GM10847 (cell line): Measurements from ENCODE around the gene SUMO3.

ENCODE experiments used
- POLR2A ChIP-seq: IDR thresholded peaks from 2 replicates; pipeline ENCODE4 v1.6.1; 2011; ENCODE audit not compliant: insufficient read length; ENCODE audit errors: extremely low read depth

Gene SUMO3

DNA sequence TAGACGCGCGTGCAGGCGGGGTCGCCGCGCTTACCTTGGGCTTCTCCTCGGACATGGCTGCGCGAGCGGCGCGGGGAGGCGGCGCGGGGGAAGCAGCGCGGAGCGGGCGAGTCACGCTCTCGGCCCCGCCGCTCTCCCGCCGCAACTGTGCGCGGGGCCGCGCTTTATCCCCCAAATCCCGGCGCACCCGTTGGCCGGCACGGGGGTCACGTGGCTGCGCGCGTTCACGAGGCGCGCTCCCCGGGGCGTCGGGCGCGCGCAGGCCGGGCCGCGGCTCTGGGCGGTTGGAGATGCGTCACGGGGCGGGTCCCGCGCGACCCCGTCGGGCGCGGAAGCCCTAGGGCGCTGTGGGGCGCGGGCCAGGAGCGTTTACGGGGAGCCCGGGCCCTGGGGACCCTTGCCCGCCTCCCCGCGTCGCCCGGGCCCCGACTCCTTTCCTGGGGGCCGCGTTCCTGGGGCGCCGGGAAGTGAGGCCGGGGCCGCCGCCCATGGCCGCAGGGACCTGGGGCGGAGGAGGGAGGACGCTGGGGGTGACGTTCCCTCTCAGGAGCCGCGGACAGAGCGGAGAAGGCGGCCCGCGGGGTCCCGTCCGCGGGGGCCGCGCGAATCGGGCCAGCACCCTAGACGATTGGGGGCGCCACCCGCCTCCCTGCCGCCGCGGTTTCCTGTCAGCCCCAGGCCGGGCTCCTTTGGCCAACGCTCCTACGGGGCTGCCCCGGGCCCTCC, at the start of gene SUMO3:
TSS of gene SUMO3 (minus strand) at position 149 of the 726 bp plus-strand sequence. CDS start at position 55, 94 bp downstream.
- TF ChIP-seq POLR2A, result peak; percentile 80

DNA sequence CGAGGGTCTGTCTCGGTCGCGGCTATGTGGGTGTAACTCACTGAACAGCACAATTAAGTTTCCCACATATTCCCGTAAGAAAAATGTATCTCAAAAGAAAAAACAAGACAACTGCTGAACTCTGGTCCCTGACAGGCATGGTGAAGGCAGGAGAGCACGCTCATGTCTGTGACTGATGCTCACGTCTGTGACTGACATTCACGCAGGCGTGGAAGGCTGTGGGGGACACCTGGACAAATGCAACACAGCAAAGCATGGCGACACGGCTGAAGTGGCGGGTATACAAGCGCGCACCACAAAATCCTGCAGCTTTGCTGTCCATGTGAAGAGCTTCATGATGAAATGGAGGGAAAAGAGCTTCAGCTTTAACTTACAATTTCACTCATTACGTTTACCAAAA, 49.6 kb upstream of the SUMO3 start:
- no peak for TF ChIP-seq POLR2A

DNA sequence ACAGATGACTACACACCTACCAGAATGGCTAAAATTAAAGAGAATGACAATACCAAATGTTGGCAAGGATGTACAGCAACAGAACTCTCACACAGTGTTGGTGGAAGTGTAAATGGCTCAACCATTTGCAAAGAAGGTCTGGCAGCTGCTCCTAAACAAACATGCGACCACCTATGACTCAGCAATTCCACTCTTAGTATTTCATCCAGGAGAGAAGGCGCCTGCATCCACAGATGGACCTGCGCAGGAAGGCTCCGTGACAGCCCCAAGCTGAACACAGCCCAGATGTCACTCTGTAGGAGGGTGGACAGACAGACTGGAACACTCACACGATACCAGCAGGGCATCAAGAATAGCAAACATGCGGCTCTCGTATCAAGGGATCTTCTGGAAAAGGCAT, 48.9 kb upstream of the SUMO3 start:
- TF ChIP-seq POLR2A, result no peak

DNA sequence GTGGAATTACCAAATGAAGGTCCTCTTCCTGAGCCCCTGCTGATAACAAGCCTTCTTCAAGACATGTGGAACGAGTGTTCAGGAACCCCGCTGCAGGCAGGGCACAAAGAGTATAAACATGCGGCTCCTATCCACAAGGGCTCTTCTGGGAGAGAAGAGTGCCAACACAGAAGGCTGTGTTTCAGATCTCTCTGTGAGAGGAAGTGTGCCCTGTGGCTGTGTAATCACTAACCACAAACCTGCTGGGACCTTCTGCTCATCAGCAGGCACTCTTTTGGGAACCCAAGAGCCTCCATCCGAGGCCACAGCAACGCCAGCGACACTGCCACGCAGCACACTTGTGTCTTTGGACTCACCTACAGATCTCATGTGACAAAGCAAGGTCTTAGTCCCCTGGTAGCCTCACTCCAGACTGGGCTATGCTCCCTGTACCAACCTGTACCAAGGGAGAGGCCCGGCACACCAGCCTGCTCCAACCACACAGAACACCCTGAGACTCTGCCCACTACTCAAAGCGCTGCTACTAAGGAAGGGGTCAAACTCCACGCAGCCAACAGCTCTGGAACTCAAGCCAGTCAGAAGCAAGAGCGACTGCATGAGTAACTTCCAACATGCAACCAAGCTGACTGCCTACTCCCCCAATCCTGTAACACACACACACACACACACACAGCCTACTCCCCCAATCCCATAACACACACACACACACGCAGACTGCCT, 47.9 kb upstream of the SUMO3 start:
- no peak for TF ChIP-seq POLR2A

DNA sequence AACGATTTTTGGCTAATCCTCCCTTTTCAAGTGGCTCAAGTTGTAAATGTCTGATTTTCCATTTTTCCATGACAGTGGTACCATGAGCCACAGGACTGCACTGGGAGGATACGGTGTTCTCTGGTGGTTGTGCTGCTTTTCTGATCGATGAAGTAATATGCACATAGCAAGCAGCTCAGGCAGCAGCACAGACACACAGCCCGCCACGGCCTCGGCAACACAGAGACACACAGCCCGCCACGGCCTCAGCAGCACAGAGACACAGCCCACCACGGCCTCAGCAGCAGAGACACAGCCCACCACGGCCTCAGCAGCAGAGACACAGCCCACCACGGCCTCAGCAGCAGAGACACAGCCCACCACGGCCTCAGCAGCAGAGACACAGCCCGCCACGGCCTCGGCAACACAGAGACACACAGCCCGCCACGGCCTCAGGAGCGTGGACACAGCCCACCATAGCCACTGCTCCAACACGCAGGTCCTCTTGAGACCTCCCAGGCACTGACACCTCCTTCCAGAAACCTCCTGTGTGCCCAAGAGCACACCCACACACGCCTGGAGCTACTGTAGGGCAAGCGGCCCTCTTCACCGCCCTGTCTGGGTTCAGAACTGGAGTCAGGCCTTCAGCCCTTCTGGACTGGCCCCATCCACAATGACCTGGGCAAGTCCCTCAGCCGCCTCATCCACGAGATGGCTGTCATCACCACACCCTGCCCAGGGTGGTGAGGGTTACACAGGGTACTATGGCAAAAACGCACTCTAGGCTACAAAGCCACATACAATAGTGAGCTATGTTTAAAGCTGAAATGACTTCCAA, 45.2 kb upstream of the SUMO3 start:
- TF ChIP-seq POLR2A, result no peak

DNA sequence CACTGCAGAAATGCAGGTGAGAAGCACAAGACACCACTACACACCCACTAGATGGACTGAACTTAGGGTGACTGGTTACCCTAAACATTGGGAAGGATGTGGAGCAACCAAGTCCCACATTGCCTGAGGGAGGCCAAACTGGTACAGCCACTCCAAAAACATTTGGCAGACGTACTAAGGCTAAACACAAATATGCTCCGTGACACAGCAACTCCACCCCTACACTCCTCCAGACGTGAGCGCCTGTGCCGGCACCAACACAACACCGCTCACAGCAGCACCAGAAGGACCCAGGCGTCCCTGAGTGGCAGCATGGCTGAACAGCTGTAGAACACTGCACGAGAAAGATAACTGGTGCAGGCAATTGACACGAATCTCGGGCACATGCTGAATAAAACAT, 40.9 kb upstream of the SUMO3 start:
- TF ChIP-seq POLR2A, result no peak

DNA sequence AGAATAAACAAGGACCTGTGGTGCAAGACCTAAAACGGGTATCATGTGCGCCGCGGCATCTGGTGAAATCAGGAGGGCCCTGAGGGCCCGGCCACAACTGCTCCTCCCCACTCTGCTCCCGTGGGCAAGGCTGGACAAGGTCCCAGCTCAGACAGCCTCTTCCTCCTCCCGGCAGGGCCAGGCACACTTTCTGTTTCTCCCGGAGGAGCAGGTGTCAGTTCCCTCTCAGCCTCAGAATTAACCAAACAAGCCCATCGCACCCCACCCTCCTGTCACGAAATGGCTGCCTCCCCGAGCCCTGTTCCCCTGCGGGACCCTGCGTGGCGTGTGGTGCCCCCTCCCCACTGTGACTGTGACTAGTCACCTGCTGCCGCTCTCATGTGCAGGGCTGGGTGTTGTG, 40.4 kb upstream of the SUMO3 start:
- TF ChIP-seq POLR2A, result no peak

DNA sequence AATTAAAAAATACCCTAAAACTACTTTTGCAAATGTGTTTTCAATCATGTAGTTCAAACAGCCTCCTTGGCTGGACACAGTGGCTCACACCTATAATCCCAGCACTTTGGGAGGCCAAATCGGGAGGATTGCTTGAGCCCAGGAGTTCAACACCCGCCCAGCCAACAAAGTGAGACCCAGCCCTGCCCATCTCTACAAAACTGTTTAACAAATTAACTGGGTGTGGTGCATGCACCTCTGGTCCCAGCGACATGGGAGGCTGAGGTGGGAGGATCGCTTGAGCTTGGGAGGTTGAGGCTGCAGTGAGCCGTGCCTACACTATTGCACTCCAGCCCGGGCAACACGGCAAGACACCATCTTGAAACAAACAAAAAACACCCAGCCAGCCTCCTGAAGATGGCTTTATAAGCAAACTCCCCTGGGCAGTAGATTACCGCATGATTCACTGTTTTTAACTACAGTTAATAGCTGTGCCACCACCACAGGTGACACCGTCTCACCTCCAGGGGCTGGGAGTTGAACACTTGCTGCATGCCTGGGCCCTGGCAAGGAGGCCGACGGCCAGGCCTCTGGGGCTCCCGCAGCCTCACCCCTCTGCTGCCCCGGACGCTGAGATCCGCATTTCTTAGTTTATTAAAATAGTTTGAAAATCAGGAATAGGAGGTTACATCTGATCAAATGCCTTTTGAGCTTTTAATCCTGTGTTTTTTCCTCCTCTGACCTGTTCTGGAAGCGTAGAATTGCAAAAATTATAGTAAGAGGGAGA, 39.4 kb upstream of the SUMO3 start:
- no peak for TF ChIP-seq POLR2A

DNA sequence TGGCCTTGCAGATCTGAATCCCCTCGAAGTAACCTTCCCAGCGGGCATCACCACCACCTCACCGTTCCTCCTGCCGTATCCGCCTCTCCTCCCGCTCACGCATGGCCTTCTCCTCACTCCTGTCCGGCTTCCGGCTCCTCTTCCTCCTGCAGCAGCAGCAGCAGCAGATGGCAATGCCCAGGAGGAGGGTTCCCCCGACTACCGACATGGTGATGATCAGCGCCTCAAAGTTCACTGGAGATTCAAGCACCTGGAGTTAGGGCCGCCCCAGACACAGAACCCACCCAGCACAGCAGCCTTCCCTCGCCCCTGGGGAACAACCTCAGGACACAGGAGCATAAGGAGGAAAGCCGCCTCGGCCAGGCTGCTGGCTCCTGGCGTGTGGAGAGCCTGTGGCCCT, 38.3 kb upstream of the SUMO3 start:
- no peak for TF ChIP-seq POLR2A

DNA sequence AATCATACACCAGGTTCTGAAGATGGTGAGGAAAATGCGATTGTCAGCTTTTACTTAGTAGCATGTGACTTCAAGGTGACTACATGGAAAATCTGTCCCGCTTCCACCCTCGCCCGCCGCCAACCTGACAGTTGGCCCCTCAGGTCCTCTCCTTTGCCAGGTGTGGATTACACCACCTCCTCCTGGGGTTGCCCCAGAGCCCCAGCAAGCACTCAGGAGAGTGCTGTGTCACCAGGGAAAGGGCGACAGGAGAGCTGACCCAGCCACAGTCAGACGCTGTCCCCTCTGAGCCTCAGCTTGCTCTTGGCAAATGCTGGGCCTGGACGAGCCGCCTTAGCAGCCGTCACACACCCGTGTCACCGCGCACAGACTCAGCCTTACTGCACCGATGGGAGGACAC, 37.7 kb upstream of the SUMO3 start:
- TF ChIP-seq POLR2A, result no peak

DNA sequence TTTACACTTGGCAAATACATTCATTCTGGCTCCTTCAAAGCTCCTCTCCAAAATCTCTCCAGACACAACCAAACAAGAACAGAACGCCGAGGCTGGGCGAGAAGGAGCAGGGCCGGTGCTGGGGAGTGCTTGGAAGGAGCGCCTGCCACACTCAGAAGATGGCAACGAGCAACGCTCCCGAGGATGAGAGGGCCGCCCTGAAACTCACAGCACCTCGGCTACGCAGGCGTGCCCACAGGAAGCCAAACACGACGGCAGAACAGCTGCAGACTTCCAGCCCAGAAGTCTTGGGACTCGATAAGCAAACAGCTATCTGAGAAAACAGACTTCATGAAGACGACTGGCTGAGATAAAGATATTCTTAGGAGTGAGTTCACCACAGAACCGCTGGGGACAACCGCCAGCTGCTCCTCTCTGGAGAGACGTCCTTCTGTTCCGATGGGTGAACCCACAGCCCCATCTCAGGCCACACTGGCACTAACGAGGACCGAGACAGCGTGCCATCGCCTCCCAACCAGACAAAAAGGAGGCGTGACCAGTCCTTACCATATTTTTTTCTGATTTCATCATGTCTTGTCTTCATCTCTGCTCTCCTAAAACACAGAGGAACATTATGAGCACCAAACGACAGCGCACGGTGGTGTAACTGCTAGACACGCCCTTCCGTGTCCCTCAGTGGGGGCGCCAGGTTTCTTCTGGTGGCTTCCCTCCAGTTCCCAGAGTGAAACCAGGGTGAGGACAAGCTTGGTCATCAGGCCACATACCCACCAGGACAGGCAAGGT, 37.0 kb upstream of the SUMO3 start:
- TF ChIP-seq POLR2A, result no peak

DNA sequence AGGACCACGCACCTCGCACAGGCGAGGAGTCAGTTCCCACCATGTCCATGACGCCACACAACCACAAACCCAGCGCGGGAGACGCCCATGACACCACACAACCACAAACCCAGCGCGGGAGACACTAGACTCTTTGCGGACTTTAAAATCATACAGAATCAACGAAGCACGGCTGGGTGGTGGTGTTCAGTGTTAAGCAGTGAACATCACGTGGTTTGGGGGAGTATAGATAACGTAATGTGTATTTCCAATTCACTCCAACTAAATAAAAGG, 36.5 kb upstream of the SUMO3 start:
- TF ChIP-seq POLR2A, result no peak

DNA sequence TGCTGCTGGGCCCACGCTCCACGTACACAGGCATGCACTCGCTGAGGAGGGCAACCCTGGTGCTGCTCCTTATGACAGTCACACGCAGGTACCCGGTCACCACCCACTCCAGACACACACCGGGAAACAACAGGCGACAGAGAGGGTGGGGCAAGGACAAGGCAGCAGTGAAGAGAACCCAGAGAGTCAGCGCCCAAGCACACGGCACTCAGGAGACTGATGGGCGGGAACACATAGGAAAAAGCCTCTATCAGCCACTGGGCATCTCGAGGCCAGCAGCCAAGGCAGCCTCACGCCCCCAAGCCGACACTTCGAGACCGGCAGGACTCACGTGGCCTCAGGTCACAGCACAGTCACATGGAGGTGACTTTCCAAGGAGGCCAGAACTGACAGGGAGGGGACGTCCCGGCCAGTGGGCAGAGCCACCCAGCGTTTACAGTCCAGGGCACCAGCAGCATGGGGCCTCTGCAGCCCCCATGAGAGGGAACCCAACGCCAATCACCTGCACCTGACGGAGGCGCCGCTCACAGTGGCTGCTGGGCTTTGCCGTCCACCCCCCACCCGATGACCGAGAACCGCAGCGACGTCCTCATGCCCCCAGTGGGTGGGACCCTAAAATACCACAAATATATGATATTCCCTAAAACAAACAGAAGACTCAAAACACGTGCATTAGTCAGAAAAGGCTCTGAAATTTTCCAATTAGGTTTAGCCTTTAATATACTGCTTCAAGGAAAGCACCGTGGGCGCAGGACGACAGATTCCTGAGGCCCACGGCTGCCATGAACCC, 35.9 kb upstream of the SUMO3 start:
- no peak for TF ChIP-seq POLR2A

DNA sequence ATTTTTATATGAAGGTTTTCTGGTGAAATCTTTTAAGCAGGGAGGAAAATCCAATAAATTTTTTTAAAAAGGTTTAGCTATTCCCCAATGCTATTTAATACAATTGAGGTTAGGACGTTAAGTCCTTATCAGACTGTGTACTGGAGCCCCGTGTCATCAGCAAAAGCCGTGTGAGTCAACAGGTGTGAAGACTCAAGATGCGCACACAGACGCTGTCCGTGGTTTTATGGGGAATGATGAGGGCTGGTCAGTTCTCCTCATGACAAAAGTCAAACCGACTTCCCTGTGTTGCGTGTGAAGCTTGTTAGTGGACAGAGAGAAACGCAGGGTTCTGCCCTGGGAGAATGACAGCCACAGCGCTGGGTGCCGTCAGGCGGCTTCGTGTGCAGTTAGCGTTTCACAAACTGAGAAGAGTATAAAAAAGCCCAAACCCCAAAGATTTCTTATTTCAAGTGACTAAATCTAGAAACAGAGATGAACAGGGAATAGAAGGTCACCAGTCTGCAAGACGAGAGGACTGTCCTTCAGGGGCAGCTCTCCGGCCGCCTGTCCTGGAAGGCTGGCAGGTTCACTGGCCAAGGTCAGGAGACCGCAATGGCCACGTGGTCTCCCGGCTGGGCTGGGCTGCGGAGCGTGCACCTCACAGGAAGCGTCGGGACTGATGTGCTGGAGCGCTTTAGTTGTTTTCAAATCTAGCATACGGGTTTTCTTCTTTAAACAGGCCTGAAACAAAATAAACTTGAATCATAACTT, 33.2 kb upstream of the SUMO3 start:
- no peak for TF ChIP-seq POLR2A
